Right atrium auricular region (tissue), 2 donors: Measurements from ENCODE around the gene CTXN1. TPM values are rescaled to one million over a fixed set of nuclear protein-coding genes. Genes with fewer than 3 reads are reported as not detected.

Experiments
- DNase-seq: peaks from one replicate; pipeline ENCODE4 v3.0.0-alpha.2; 2019; ENCODE audit warnings: low spot score
- H3K27ac ChIP-seq, 2 donors: fragments of 200-600 bp; sonication (generic); 1 replicate in 1 of 2; 2 replicates in 1 of 2; pipeline ENCODE4 v1.5.1; 2016 to 2019
- H3K27me3 ChIP-seq, 2 donors: fragments of 200-600 bp; sonication (generic); one replicate each; pipeline versions ENCODE4 v1.5.1 to v1.6.0; 2017 to 2019
- H3K36me3 ChIP-seq: fragments of 200-600 bp; sonication (generic); one replicate; pipeline ENCODE4 v1.5.1; 2016
- H3K4me1 ChIP-seq, 2 donors: fragments of 200-600 bp; sonication (generic); one replicate each; pipeline versions ENCODE4 v1.5.1 to v1.6.0; 2017 to 2019
- H3K4me3 ChIP-seq, 2 donors: fragments of 200-600 bp; sonication (generic); 1 replicate in 1 of 2; 2 replicates in 1 of 2; pipeline ENCODE4 v1.5.1; 2017 to 2019; ENCODE audit warnings: mild to moderate bottlenecking in 1 of 2, moderate library complexity in 1 of 2
- H3K9me3 ChIP-seq, 2 donors: fragments of 200-600 bp; sonication (generic); one replicate each; pipeline ENCODE4 v1.5.1; 2019
- CTCF ChIP-seq, 2 donors: fragments of 200-600 bp; sonication (generic); IDR thresholded peaks; one replicate each; pipeline ENCODE4 v1.5.1; 2019; ENCODE audit warnings: antibody characterized with exemption in 2 of 2
- total RNA-seq, 2 donors: library from RNA; depleted of rRNA; stranded (reverse); fragments of >200 nt; gene quantifications; one replicate each; pipeline ENCODE4 v1.1.0, GENCODE V29; 2016

Gene CTXN1
- total RNA-seq, 2 donors from 2014 or later: 1.7 to 4.2 TPM

DNA sequence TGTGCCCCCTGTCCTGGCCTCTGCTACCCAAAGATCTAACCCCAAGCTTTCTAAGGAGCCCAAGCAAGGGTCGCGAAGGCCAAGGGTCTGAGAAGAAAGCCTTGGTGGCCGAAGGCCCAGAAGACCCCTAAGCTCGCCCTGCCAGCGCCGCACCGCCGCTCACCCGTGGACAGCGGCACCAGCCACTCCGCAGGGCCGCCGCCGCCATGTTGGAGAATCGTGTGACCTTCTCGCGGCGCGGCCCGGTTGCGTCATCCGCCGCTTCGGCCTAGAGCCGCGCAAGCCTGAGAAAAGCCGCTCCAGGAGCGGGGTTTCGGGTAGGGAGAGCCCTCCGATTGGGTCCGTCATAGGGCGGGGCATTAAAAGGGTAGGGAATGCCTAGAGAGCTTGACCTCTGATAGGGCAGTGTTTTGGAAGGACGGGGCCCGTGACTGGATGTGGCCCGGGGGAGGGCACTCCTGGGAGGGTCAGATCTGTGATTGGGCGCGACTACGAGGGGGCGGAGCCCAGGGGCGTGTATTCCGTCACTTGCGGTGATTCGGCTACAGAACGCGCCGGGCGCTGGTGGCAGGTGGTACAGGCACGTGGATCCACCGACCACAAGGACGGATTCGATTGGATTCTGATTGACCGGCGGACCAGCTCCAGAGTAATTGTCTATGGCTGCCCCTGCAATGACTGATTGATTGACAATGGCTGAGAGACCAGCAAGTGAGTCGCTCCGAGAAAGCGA is 17.7 kb upstream of the CTXN1 start, which contains the start of gene TIMM44:
Gene TIMM44 (minus strand): TSS at position 223 of the 733 bp plus-strand sequence. CDS start 15 bp downstream, at position 208.
- Histone ChIP-seq H3K4me3 (peak within 1 kb of the TSS; percentile 66 to 81), H3K9me3 (no peaks in the 10 kb centered on the region), H3K4me1 (peaks cover 0 to 29% of the 10 kb centered on the region in 2 donors), H3K36me3 (peaks cover 17% of the 10 kb centered on the region), H3K27ac (peak within 1 kb of the TSS; percentile 90 to 95), H3K27me3 (no peaks in the 10 kb centered on the region)
- DNase-seq: peak; percentile 100
- no peak for TF ChIP-seq CTCF (IDR thresholded peaks at IDR 0.05)

GRCh38 chr19:7942981-7943443 is 17.1 kb upstream of the CTXN1 start:
- H3K4me1 ChIP-seq: peaks cover 0 to 29% of the 10 kb centered on the region in 2 donors

GRCh38 chr19:7941895-7942596 is 16.1 kb upstream of the CTXN1 start:
- Histone ChIP-seq H3K27me3 (no peaks in the 10 kb centered on the region), H3K4me3 (peak overlapping the region in 1 of 2 donors; percentile 81), H3K9me3 (no peaks in the 10 kb centered on the region), H3K36me3 (peaks cover 33% of the 10 kb centered on the region), H3K27ac (no peak overlapping the region), H3K4me1 (peaks cover 0 to 29% of the 10 kb centered on the region in 2 donors)
- no peak for TF ChIP-seq CTCF (IDR thresholded peaks at IDR 0.05)
- no peak for DNase-seq

More at GRCh38 chr19:7942981-7943443, 17.1 kb upstream of the CTXN1 start:
- H3K4me3 ChIP-seq: peak overlapping the region; percentile 66 to 81
- DNase-seq: no peak
- no peak for TF ChIP-seq CTCF (IDR thresholded peaks at IDR 0.05)
- H3K36me3 ChIP-seq: peaks cover 23% of the 10 kb centered on the region
- no peaks in the 10 kb centered on the region for H3K27me3 ChIP-seq
- no peaks in the 10 kb centered on the region for H3K9me3 ChIP-seq
- peak overlapping the region; percentile 90 to 95 for H3K27ac ChIP-seq

DNA sequence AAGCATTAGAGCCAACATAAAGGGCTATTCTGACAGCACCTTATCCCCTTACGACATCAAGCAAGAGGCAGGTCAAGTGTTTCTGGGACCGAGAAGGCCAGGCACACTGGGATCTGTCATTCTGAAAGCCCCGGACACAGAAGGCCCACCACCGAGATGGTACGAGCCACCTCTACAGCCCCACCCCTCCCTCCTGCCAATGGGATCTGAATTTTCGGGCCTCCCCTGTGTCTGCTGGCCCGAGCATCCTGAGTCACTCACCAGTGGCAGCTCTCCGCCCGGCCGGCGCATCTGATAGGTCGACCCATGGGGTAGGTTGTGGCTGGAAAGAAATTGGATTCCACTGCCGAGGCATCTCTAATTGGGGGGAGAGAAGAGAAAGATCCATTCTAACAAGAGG is 14.9 kb upstream of the CTXN1 start:
- no peak overlapping the region for H3K27ac ChIP-seq
- H3K36me3 ChIP-seq: peaks cover 44% of the 10 kb centered on the region
- H3K9me3 ChIP-seq: no peaks in the 10 kb centered on the region
- DNase-seq: no peak
- TF ChIP-seq CTCF (IDR thresholded peaks at IDR 0.05): no peak
- peaks cover 0 to 29% of the 10 kb centered on the region in 2 donors for H3K4me1 ChIP-seq
- H3K4me3 ChIP-seq: no peak overlapping the region
- no peaks in the 10 kb centered on the region for H3K27me3 ChIP-seq

DNA sequence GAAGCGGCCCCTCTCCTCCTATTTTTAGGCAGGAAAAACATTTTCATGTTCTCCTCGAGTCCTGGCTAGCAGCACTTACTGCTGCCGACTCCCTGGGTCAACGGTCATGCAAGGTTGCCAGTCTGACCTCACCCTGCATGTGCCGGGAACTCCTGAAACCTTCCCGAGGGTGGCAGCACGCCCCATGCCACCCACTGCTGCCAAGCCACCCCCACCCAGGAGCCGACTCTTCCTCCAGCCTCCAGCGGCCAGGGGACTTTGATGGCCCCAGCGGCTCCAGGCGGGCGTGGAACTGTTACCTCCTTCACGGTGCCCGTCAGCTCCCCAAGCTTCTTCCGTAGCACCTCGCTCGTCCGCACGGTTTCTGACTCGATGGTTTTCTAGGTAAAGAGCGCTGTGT is 8.8 kb upstream of the CTXN1 start:
- no peak for DNase-seq
- H3K9me3 ChIP-seq: no peaks in the 10 kb centered on the region
- no peaks in the 10 kb centered on the region for H3K27me3 ChIP-seq
- no peak overlapping the region for H3K27ac ChIP-seq
- no peak overlapping the region for H3K4me3 ChIP-seq
- TF ChIP-seq CTCF (IDR thresholded peaks at IDR 0.05): no peak
- H3K36me3 ChIP-seq: peaks cover 88% of the 10 kb centered on the region
- peaks cover 0 to 2% of the 10 kb centered on the region in 2 donors for H3K4me1 ChIP-seq
